ENCODE results near the gene SDR42E1. TPM values are rescaled to one million over a fixed set of nuclear protein-coding genes. Genes with fewer than 3 reads are reported as not detected.

SDR42E1 gene
- total and polyA plus RNA-seq, 2 of the 4 experiments (the other 2 are of a cell fraction) = 0.44 to 0.72 TPM

- ATAC-seq (ENCODE audit: low read depth) (no peak), DNase-seq (no peak)
- Histone ChIP-seq H3K79me1 (ENCODE audit: low read depth in 1 of 2, low read length in 2 of 2) (no peaks in the 10 kb centered on the region), H3K14ac (replicated peaks; ENCODE audit: low read depth, low read length) (no peak overlapping the region), H3K4me1 (ENCODE audit: control insufficient read depth, insufficient read depth, low read length) (no peaks in the 10 kb centered on the region), H3K4me3 (ENCODE audit: insufficient read depth, low read depth, low read length) (no peak overlapping the region), H3K18ac (ENCODE audit: low read depth, low read length) (no peak overlapping the region), H3K4me2 (ENCODE audit: low read depth, low read length) (no peak overlapping the region), H4K20me1 (ENCODE audit: insufficient read depth, low read length) (no peaks in the 10 kb centered on the region), H3K9me1 (ENCODE audit: insufficient read depth, low read length) (no peaks in the 10 kb centered on the region), H3K23ac (ENCODE audit: low read depth, low read length) (no peak overlapping the region), H2BK120ac (ENCODE audit: low read depth, low read length) (no peak overlapping the region), H3K27ac (ENCODE audit: insufficient read depth, low read length) (no peak overlapping the region), H3K9ac (ENCODE audit: low read depth, low read length) (no peak overlapping the region), H4K91ac (ENCODE audit: insufficient read depth, low read depth, low read length) (no peak overlapping the region), H3K4ac (ENCODE audit: low read depth, low read length) (no peak overlapping the region), H2AK9ac (replicated peaks; ENCODE audit: low read depth, low read length, poor library complexity) (no peak overlapping the region), H3K27me3 (ENCODE audit: control insufficient read depth, insufficient read depth, low read length) (peaks cover 3% of the 10 kb centered on the region), H2BK20ac (ENCODE audit: low read depth, low read length) (no peak overlapping the region), H3K9me3 (ENCODE audit: control insufficient read depth, insufficient read depth, low read length) (peaks cover 7% of the 10 kb centered on the region), H4K5ac (ENCODE audit: low read depth, low read length) (no peak overlapping the region), H2AFZ (replicated peaks; ENCODE audit: low read length, poor library complexity) (no peak overlapping the region), H3K56ac (ENCODE audit: extremely low read depth, insufficient read depth, low read length) (no peak overlapping the region), H2BK15ac (ENCODE audit: low read depth, low read length) (no peak overlapping the region), H2BK5ac (ENCODE audit: low read depth, low read length, poor library complexity, severe bottlenecking) (no peak overlapping the region), H4K8ac (ENCODE audit: low read depth in 2 of 2, low read length in 2 of 2) (no peak overlapping the region), H3K36me3 (ENCODE audit: control insufficient read depth, insufficient read depth, low read length) (peaks cover 1% of the 10 kb centered on the region; the same call in 1 of the 2 replicates), H2AK5ac (ENCODE audit: low read depth, low read length) (no peak overlapping the region)
- intact Hi-C loops (cut with micrococcal nuclease) (no loop called here), in situ Hi-C loops (cut with MboI; ENCODE audit: low sequenced_read_pairs) (no loop called here), dilution Hi-C loops (cut with HindIII; ENCODE audit: low sequenced_read_pairs, unreplicated experiment) (no loop called here)
- no peak for TF ChIP-seq MAZ (IDR thresholded peaks at IDR 0.05; ENCODE audit: borderline replicate concordance, low read depth, low read length)
- TF ChIP-seq RFX5 (IDR thresholded peaks at IDR 0.05; ENCODE audit: low read depth, low read length) = no peak
- TF ChIP-seq RAD21 (IDR thresholded peaks at IDR 0.05; ENCODE audit: low read length) = no peak
- TF ChIP-seq MAFK (IDR thresholded peaks at IDR 0.05; ENCODE audit: low read depth, low read length) = no peak
- TF ChIP-seq SMC3 (IDR thresholded peaks at IDR 0.05; ENCODE audit: low read depth, low read length) = no peak
- ChIA-PET CTCF (no interaction called here), POLR2A (ENCODE audit: unreplicated experiment) (no interaction called here)
- BruUV-seq (replicated peaks) = no TSS peak
- WGBS, 2 experiments (ENCODE audit: extremely low coverage in 2 of 2, insufficient read length in 1 of 2) = no CpG with 5 or more reads among the region's 5 CpGs
Observed at GRCh38 chr16:82006036-82006435, 5.2 kb downstream of the SDR42E1 start.
